Measurements from ENCODE around the gene SRP68. TPM values are rescaled to one million over a fixed set of nuclear protein-coding genes. Genes with fewer than 3 reads are reported as not detected.

SRP68 gene
- 73.7 and 87.2 TPM in 2 replicates for total RNA-seq (2014; rRNA removed; shearing (Covaris generic))

- in situ Hi-C loops (cut with HindIII; ENCODE audit: low sequenced_read_pairs) = no loop called here
- peak; percentile 96 for DNase-seq (ENCODE audit: low spot score)
Observed at GRCh38 chr17:76072148-76072858, at the start of gene SRP68. Gene SRP68, minus strand, starts transcription at chr17:76072517. Its CDS starts 26 bp downstream, at chr17:76072491.

- in situ Hi-C loops (cut with HindIII; ENCODE audit: low sequenced_read_pairs) = no loop called here
- DNase-seq (ENCODE audit: low spot score) = no peak
Observed at GRCh38 chr17:76121932-76122430, 49.7 kb upstream of the SRP68 start.

GRCh38 chr17:76120658-76121008 lies 48.3 kb upstream of the SRP68 start:
- DNase-seq (ENCODE audit: low spot score) = no peak
- in situ Hi-C loops (cut with HindIII; ENCODE audit: low sequenced_read_pairs) = no loop called here

- in situ Hi-C loops (cut with HindIII; ENCODE audit: low sequenced_read_pairs) = no loop called here
- no peak for DNase-seq (ENCODE audit: low spot score)
Observed at GRCh38 chr17:76119409-76120371, 47.4 kb upstream of the SRP68 start.

GRCh38 chr17:76115138-76115754 lies 42.9 kb upstream of the SRP68 start:
- in situ Hi-C loops (cut with HindIII; ENCODE audit: low sequenced_read_pairs) = no loop called here

GRCh38 chr17:76111956-76112355 lies 39.6 kb upstream of the SRP68 start:
- no peak for DNase-seq (ENCODE audit: low spot score)
- in situ Hi-C loops (cut with HindIII; ENCODE audit: low sequenced_read_pairs) = no loop called here

More at GRCh38 chr17:76115138-76115754, 42.9 kb upstream of the SRP68 start:
- no peak for DNase-seq (ENCODE audit: low spot score)

GRCh38 chr17:76107509-76107908 lies 35.2 kb upstream of the SRP68 start:
- in situ Hi-C loops (cut with HindIII; ENCODE audit: low sequenced_read_pairs) = no loop called here
- no peak for DNase-seq (ENCODE audit: low spot score)

GRCh38 chr17:76106703-76107102 lies 34.4 kb upstream of the SRP68 start:
- in situ Hi-C loops (cut with HindIII; ENCODE audit: low sequenced_read_pairs) = no loop called here
- peak; percentile 27 for DNase-seq (ENCODE audit: low spot score)

GRCh38 chr17:76104896-76105231 lies 32.5 kb upstream of the SRP68 start:
- DNase-seq (ENCODE audit: low spot score) = no peak
- in situ Hi-C loops (cut with HindIII; ENCODE audit: low sequenced_read_pairs) = no loop called here

GRCh38 chr17:76104140-76104895 lies 32.0 kb upstream of the SRP68 start:
- in situ Hi-C loops (cut with HindIII; ENCODE audit: low sequenced_read_pairs) = no loop called here
- DNase-seq (ENCODE audit: low spot score) = no peak

GRCh38 chr17:76103274-76104139 lies 31.2 kb upstream of the SRP68 start, which contains the start of gene EXOC7:
Gene EXOC7, minus strand, starts transcription at chr17:76103787. Its CDS starts 95 bp downstream, at chr17:76103692.
- in situ Hi-C loops (cut with HindIII; ENCODE audit: low sequenced_read_pairs) = no loop called here
- DNase-seq (ENCODE audit: low spot score) = peak; percentile 92

- in situ Hi-C loops (cut with HindIII; ENCODE audit: low sequenced_read_pairs) = no loop called here
- DNase-seq (ENCODE audit: low spot score) = peak; percentile 23
Observed at GRCh38 chr17:76102944-76103273, 30.6 kb upstream of the SRP68 start.

GRCh38 chr17:76097716-76098295 lies 25.5 kb upstream of the SRP68 start:
- in situ Hi-C loops (cut with HindIII; ENCODE audit: low sequenced_read_pairs) = no loop called here
- no peak for DNase-seq (ENCODE audit: low spot score)

- no peak for DNase-seq (ENCODE audit: low spot score)
- in situ Hi-C loops (cut with HindIII; ENCODE audit: low sequenced_read_pairs) = no loop called here
Observed at GRCh38 chr17:76095943-76096342, 23.6 kb upstream of the SRP68 start.

- in situ Hi-C loops (cut with HindIII; ENCODE audit: low sequenced_read_pairs) = no loop called here
- DNase-seq (ENCODE audit: low spot score) = no peak
Observed at GRCh38 chr17:76094046-76094445, 21.7 kb upstream of the SRP68 start.

- in situ Hi-C loops (cut with HindIII; ENCODE audit: low sequenced_read_pairs) = no loop called here
Observed at GRCh38 chr17:76092526-76093413, 20.5 kb upstream of the SRP68 start.

More at GRCh38 chr17:76092526-76093413, 20.5 kb upstream of the SRP68 start:
- DNase-seq (ENCODE audit: low spot score) = no peak
